Common myeloid progenitor, CD34-positive (primary cell): ENCODE data around the gene FLNC.

Experiments used
- CTCF ChIA-PET: fragments of 350-600 bp; sonication (Branson Sonifier 250); formaldehyde crosslinking; loops from one replicate; lab custom pipeline; 2021; ENCODE audit warnings: antibody characterized with exemption; lab: Charles Lee
- POLR2A ChIA-PET: fragments of 350-600 bp; sonication (Branson Sonifier 250); formaldehyde crosslinking; loops from one replicate; lab custom pipeline; 2021; ENCODE audit warnings: antibody characterized with exemption; lab: Charles Lee
- DNase-seq, 3 donors: peaks; one replicate each; pipeline versions ENCODE4 v3.0.0 to v3.0.0-alpha.2; 2013
- H3K27ac ChIP-seq, 2 experiments: 1 replicate in 1 of 2; 2 replicates in 1 of 2; pipeline ENCODE4 v1.7.0; 2013; ENCODE audit warnings: inconsistent platforms in 2 of 2, low read length in 2 of 2, mild to moderate bottlenecking in 2 of 2, low read depth in 1 of 2, moderate library complexity in 1 of 2; ENCODE audit not compliant: severe bottlenecking in 2 of 2, insufficient read depth in 1 of 2, poor library complexity in 1 of 2
- H3K27me3 ChIP-seq, 5 experiments: replicated peaks in 2 of 5; 1 replicate in 3 of 5; 2 replicates in 2 of 5; pipeline versions ENCODE4 v1.6.1 to v1.7.0; 2013; ENCODE audit warnings: low read length in 4 of 5, mild to moderate bottlenecking in 2 of 5, moderate library complexity in 2 of 5, inconsistent platforms in 1 of 5; ENCODE audit not compliant: insufficient read depth in 5 of 5, control insufficient read depth in 4 of 5
- H3K36me3 ChIP-seq, 4 experiments: 1 replicate in 2 of 4; 2 replicates in 2 of 4; pipeline versions ENCODE4 v1.6.1 to v1.7.0; 2013; ENCODE audit warnings: low read length in 3 of 4, control low read depth in 1 of 4, mild to moderate bottlenecking in 1 of 4; ENCODE audit not compliant: control insufficient read depth in 4 of 4, insufficient read depth in 4 of 4
- H3K4me1 ChIP-seq, 4 experiments: 1 replicate in 3 of 4; 2 replicates in 1 of 4; pipeline versions ENCODE4 v1.6.1 to v1.7.1; 2013; ENCODE audit warnings: low read length in 3 of 4, mild to moderate bottlenecking in 3 of 4, control low read depth in 1 of 4, inconsistent platforms in 1 of 4, moderate library complexity in 1 of 4; ENCODE audit not compliant: control insufficient read depth in 4 of 4, insufficient read depth in 4 of 4; ENCODE audit errors: control extremely low read depth in 1 of 4
- H3K4me3 ChIP-seq, 7 experiments: 1 replicate in 4 of 7; 2 replicates in 3 of 7; pipeline versions ENCODE4 v1.5.1 to v1.7.0; 2013; ENCODE audit warnings: mild to moderate bottlenecking in 7 of 7, low read length in 6 of 7, moderate library complexity in 6 of 7, inconsistent platforms in 2 of 7, low read depth in 2 of 7, control low read depth in 1 of 7; ENCODE audit not compliant: insufficient read depth in 4 of 7, control insufficient read depth in 1 of 7; ENCODE audit errors: extremely low read depth in 1 of 7
- H3K9me3 ChIP-seq, 5 experiments: 1 replicate in 4 of 5; 2 replicates in 1 of 5; pipeline versions ENCODE4 v1.6.1 to v1.7.1; 2013; ENCODE audit warnings: low read length in 4 of 5, mild to moderate bottlenecking in 2 of 5, inconsistent platforms in 1 of 5, low read depth in 1 of 5, moderate library complexity in 1 of 5; ENCODE audit not compliant: control insufficient read depth in 4 of 5, insufficient read depth in 2 of 5; ENCODE audit errors: control extremely low read depth in 1 of 5
- WGBS: methylation state at CpG from one replicate; pipeline ENCODE4 v1.1.5; 2013; ENCODE audit not compliant: insufficient coverage; 5-methylcytosine and 5-hydroxymethylcytosine counted together

Gene FLNC

GRCh38 chr7:128880791-128881457 is 50.7 kb downstream of the FLNC start:
- DNase-seq, result no peak
- H3K9me3 ChIP-seq, result no peaks in the 10 kb centered on the region
- no peaks in the 10 kb centered on the region for H3K36me3 ChIP-seq
- ChIA-PET POLR2A (interaction anchor here (0.6 kb wide), 2 partner anchors 115 to 305 kb away, joined by 3 read pairs; no protein-coding TSS in a partner anchor), CTCF (interaction anchor here (1.0 to 9.8 kb wide), 18 partner anchors 8 to 536 kb away, joined by 3 to 123 read pairs (median 4); partner anchors contain the start of gene ATP6V1F)
- WGBS, result 92% methylated on average over 9 of the region's 11 CpGs
- H3K4me3 ChIP-seq, result no peak overlapping the region
- no peak overlapping the region for H3K27ac ChIP-seq
- no peaks in the 10 kb centered on the region for H3K27me3 ChIP-seq
- H3K4me1 ChIP-seq, result peaks cover 0 to 4% (median 0%) of the 10 kb centered on the region in 4 experiments

DNA sequence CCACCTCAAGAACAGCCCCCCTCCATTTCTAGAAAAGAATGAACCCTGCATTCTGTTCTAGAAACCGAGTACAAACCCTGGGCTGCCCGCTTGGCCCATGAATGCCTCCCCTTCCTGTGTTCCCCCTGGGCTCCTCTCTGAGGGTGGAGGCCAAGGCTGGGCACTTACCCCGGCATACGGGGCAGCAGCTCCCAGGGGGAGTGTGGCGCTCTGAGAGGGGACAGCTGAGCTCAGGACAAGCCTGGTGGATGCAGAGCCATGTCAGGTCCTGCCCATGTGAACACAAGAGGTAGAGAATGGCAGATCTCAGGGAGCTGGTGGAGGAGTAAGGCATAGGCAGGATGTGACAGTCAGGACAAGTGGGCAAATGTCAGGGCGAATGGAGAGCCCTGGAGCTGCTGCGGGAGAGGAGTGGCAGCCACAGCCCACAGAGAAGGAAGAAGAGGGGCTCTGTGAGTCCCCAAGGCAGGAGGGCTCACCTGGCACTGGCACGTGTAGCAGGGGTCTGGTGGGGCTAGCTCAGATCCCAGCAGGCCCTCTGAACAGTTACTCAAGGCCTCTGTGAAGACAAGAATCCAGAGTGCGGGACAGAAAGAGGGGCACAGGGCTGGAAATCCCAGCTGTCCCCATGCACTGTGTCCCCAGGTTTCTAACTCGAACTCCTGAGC is 51.4 kb downstream of the FLNC start:
- POLR2A ChIA-PET, result interaction anchor here (0.6 kb wide), 2 partner anchors 116 to 306 kb away, joined by 3 read pairs; no protein-coding TSS in a partner anchor
- 94% methylated on average over 10 of the region's 10 CpGs for WGBS

DNA sequence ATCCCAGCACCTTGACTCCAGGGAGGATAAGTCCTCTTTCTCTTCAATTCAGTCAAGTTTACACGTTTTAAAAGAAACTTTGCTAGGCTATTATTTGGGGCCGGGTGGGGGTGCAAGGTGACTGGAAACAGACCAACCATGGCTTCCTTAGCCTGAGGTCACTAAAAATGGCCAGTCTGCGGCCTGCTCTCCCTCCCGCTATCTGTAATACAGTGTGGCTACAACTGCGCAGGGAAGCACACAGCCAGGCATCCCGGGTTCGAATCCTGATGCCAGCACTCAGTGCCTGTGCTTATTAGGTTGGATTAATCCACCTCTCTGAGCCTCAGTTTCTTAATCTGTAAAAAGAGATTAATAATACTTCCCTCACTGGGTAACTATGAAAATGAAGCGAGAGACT is 51.9 kb downstream of the FLNC start:
- Histone ChIP-seq H3K4me3 (no peak overlapping the region), H3K27ac (no peak overlapping the region), H3K36me3 (no peaks in the 10 kb centered on the region), H3K9me3 (no peaks in the 10 kb centered on the region), H3K4me1 (peaks cover 0 to 9% (median 4%) of the 10 kb centered on the region in 4 experiments), H3K27me3 (peaks cover 0 to 3% (median 0%) of the 10 kb centered on the region in 5 experiments)
- ChIA-PET POLR2A (no interaction called here), CTCF (interaction anchor here (1.0 to 9.8 kb wide), 14 partner anchors 9 to 537 kb away, joined by 3 to 123 read pairs (median 4); partner anchors contain the start of gene ATP6V1F)
- DNase-seq, result no peak
- 100% methylated on average over 2 of the region's 8 CpGs for WGBS

More for the DNA sequence above, 51.4 kb downstream of the FLNC start:
- peaks cover 0 to 3% (median 0%) of the 10 kb centered on the region in 5 experiments for H3K27me3 ChIP-seq
- peaks cover 0 to 4% (median under 1%) of the 10 kb centered on the region in 4 experiments for H3K4me1 ChIP-seq
- CTCF ChIA-PET, result interaction anchor here (0.6 to 9.8 kb wide), 15 partner anchors 9 to 537 kb away, joined by 3 to 123 read pairs (median 4); partner anchors contain the start of gene ATP6V1F
- DNase-seq, result no peak
- H3K4me3 ChIP-seq, result no peak overlapping the region
- no peak overlapping the region for H3K27ac ChIP-seq
- no peaks in the 10 kb centered on the region for H3K36me3 ChIP-seq
- H3K9me3 ChIP-seq, result no peaks in the 10 kb centered on the region

DNA sequence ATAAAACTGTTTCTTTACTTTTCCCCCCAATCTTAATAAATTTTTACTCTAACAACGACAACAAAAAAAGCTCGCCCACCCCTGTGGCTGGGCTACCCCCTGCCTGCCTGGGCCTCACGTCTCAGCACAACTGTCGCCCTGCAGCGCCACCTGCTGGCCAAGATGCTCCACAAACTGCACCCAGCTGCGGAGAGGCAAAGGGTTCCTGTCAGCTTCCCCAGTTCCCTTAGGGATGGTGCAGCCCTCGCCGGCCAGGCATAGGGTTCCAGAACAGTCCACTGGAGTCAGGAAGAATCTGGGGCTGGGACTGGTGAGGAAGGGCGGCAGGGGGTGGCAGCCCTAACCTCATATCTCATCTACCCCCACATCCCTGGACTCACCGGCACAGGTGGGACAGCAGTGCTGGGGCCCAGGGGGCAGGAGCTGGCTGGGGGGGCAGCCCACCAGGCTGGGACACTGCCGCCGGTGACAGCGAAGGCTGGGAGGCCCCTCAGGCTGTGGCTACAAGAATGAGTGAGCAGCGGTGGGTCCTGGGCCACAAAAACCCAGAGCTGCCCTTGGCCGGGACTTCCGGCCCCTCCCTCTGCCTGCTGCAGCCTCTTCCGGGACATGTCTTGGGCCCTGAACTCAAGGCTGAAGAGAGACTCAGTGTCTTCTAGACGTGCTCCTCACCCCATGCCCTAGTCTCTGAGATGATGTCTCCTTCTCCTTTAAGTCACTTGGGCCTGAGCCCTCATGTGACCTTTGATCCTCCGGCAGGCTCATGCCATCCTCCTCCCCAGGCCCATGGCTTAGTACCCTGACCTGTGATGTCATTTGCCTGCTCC is 53.6 kb downstream of the FLNC start:
- no peak overlapping the region for H3K4me3 ChIP-seq
- H3K27me3 ChIP-seq, result peaks cover 0 to 8% (median 4%) of the 10 kb centered on the region in 5 experiments
- H3K9me3 ChIP-seq, result no peaks in the 10 kb centered on the region
- DNase-seq, result peak; percentile 76 to 89 (median 84)
- no peak overlapping the region for H3K27ac ChIP-seq
- ChIA-PET POLR2A (no interaction called here), CTCF (interaction anchor here (0.6 to 9.8 kb wide), 18 partner anchors 9 to 409 kb away, joined by 3 to 123 read pairs (median 4); partner anchors contain the start of gene ATP6V1F)
- no peaks in the 10 kb centered on the region for H3K36me3 ChIP-seq
- 56% methylated on average over 16 of the region's 19 CpGs for WGBS
- peaks cover 0 to 5% (median 4%) of the 10 kb centered on the region in 4 experiments for H3K4me1 ChIP-seq

GRCh38 chr7:128884561-128885369 is 54.6 kb downstream of the FLNC start:
- Histone ChIP-seq H3K9me3 (no peaks in the 10 kb centered on the region), H3K4me3 (no peak overlapping the region), H3K27ac (no peak overlapping the region), H3K36me3 (no peaks in the 10 kb centered on the region), H3K27me3 (peaks cover 0 to 15% (median 5%) of the 10 kb centered on the region in 5 experiments), H3K4me1 (peaks cover 0 to 5% (median 4%) of the 10 kb centered on the region in 4 experiments)
- DNase-seq, result peak in 1 of 3 donors; percentile 41
- CTCF ChIA-PET, result interaction anchor here (1.5 to 9.8 kb wide), 8 partner anchors 12 to 81 kb away, joined by 3 to 123 read pairs (median 8); partner anchors contain the start of gene ATP6V1F
- POLR2A ChIA-PET, result no interaction called here
- 96% methylated on average over 17 of the region's 26 CpGs for WGBS
